Epidermal melanocyte (primary cell): ENCODE results near the gene INPP5D.
"Not testable (repeated sequence)": the region's sequence is repeated elsewhere in the genome, so short reads cannot be mapped to it uniquely, and the experiment has no call there.

Experiments used
- DNase-seq: peaks from one replicate; pipeline ENCODE4 v3.0.0; 2011; ENCODE audit warnings: low spot score; ENCODE audit not compliant: insufficient read length

The INPP5D gene

GRCh38 chr2:233092432-233093165 lies 32.5 kb downstream of the INPP5D start:
- no peak for DNase-seq

DNA sequence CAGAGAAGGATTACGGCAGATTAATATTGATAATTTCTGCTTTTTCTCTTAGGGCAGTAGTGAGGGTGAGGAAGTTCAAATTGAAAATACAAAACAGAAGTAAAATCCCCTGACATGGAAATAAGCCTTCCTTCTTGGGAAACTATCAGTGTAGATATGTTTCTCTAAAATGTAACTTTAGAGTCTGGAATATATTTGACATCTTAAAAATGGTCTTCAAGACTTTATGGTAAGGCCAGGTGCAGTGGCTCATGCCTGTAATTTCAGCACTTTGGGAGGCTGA lies 33.0 kb downstream of the INPP5D start:
- DNase-seq: no peak

DNA sequence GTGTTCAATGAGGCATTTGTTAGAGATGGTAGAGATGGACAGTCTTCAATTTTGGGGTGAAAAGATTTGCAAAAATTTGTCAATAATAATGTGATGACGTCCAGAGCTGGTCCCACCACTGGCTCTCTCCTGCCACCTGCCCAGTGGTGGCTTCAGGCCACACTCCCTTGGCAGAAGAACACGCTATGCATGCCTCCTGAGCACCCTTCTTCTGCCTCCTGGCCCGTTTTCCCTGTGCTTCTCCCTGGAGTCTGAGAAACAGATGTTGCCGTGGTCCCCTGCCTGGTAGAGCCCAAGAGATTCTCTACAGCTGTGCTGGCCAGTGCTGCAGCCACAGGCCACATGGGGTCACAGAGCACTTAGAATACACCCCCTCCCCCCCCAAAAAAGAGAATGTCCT lies 33.6 kb downstream of the INPP5D start:
- no peak for DNase-seq

DNA sequence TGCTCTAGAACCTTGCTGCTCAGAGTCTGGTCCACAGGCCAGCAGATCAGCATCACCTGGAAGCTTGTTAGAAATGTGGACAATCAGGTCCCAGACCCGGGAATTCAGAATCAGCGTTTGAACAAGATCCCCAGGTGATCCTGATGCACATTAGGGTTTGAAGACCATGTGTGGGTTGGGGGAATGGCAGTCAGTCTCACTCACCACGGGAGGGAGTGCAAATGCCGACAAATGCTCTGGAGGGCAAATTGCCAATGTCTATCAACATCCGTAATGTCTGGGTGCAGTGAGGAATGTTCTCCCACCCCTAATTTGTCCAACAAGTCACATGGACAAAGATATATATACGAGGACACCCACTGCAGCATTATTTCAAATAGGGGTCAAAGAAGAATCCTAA lies 34.5 kb downstream of the INPP5D start:
- no peak for DNase-seq

GRCh38 chr2:233096006-233096405 lies 35.9 kb downstream of the INPP5D start:
- DNase-seq: no peak

DNA sequence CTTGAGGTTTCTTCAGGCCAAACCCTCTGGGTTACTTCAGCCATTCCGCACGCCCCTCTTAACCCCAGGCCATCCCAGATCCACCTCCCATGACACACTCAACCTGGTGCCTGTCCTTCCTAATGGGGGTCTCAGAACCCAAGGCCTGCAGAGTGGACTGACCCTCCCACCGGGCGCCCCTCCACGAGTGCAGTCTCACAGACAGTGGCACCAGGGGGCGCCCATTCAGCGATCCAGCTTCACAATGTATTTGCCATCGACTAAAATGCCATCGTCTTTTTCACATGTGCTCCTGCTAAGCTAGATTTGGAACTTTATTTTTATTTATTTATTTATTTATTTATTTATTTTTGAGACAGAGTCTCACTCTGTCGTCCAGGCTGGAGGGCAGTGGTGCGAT lies 38.5 kb downstream of the INPP5D start:
- DNase-seq: no peak

DNA sequence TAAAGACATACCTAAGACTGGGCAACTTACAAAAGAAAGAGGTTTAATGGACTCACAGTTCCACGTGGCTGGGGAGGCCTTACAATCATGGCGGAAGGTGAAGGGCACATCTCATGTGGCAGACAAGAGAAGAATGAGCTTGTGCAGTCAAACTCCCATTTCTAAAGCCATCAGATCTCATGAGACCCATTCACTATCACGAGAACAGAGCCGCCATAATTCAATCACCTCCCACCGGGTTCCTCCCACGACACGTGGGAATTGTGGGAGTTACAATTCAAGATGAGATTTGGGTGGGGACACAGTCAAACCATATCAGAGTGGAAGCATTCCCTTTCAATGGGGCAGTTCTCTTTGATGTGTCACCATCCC lies 39.7 kb downstream of the INPP5D start:
- DNase-seq: not testable (repeated sequence)

DNA sequence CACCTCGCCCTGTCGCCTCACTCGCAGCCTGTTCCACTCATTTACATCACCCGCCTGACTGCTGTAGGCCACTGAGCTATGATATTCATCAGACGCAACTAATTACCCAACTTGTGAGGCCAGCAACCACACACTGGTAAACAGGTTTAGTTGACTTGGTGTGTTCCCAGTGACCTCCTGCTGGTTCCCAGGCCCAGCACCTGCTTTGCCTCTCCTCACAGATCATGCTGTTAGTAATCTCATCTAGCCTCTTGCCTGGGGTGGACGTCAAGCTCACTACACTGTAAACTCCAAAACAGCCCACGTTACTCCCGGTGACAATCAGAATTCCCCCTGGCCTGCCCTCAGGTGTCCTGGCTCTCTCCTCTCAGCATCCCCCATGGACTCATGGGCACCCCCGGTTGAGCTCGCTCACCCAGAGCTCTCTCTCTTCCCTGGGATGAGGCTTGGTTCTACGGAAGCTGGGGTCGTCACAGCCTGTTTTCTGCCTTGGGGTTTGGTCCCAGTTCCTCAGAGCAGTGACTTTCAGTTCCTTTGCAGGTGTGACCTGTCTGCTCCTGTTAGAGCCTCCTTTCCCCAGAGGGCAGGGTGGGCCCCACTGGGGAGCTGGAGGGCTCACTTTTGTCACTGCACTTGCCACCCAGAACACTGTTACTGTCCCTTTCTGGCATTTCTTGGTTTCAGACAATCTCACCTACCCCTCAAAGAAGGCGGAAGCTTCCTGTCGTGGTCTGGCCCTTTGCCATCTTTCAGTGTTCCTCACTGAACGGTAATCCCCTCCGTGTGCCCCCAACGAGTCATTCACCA lies 40.3 kb downstream of the INPP5D start:
- DNase-seq: no peak

DNA sequence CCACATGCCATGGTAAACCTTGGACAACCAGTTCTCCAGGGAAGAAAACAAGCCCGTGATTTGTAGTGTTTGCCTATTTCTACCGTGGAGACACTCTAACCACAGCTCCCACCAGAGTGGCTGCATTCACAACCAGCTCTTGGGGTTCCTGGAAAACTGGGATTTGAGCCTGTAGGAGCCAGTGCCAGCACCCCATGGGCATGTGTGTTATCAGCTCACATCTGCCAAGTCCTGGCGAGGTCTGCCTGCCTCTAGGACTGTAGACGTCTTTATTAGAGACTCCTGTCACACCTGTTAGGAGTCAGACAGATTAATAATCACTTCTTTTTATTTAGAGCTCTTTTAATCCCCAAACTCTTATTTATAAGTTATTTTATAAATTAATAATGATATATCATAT lies 41.0 kb downstream of the INPP5D start:
- DNase-seq: no peak

GRCh38 chr2:233101816-233102215 lies 41.7 kb downstream of the INPP5D start:
- DNase-seq: no peak

GRCh38 chr2:233105156-233105895 lies 45.2 kb downstream of the INPP5D start:
- DNase-seq: no peak

DNA sequence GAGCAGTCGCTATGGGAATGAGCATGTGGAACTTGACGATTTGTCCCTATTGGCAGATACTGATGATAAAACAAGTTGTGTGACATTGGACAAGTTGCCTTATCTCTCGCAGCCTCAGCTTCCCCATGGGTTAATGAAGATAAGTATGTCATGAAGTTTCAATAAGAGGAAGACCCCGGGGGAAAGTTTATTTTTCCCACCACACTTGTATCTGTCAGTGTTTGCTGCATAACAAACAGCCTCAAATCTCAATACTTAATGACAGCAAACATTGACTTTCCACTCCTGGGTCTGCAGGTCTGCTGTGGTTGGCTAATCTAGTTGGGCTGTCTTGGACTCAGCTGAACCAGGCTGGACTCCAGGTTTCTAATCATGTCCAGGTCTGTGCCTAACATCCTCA lies 45.8 kb downstream of the INPP5D start:
- no peak for DNase-seq

- no peak for DNase-seq
Observed at GRCh38 chr2:233107011-233107410, 46.9 kb downstream of the INPP5D start.

- no peak for DNase-seq
Observed at GRCh38 chr2:233107831-233108300, 47.7 kb downstream of the INPP5D start.

DNA sequence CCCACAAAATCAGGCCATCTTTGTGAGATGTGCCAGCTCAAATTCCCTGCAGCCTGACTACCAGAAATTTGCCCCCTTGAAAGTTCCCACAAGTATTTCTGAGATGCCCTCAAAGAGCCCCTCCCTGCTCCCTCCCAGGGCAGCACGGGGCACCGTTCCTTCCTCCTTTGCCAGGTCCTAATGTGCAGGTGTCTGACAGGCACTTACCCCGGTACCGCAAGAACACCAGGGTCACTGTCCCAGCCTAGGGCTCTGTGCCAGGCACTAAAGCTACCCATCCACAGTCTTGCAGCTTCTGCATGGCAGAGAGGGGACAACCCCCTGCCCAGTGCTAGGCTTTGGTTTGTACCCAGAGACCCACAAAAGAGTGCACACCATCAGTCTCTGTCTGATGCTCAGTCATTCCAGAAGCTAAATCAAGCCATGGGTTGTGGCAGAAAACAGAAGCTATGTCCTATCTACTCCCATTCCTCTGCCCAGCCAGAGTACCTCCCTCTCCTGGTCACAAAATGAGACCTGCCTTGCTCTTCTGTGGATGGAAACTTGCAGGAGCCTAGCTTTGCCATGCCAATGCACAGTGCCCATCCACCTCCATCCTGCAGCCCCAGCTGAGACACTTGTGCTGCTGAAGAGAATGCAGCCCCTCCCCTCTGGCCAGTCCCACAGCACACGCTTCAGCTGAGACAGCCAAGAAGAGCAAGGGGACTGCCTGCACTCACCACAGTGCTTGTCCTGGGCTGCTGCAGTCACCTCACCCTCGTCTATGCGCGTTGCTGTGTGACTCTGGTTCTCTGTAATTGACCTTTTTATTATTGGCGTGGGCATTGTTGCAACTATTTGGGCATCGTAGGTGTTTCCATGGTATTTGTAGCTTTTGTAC lies 48.7 kb downstream of the INPP5D start:
- no peak for DNase-seq

DNA sequence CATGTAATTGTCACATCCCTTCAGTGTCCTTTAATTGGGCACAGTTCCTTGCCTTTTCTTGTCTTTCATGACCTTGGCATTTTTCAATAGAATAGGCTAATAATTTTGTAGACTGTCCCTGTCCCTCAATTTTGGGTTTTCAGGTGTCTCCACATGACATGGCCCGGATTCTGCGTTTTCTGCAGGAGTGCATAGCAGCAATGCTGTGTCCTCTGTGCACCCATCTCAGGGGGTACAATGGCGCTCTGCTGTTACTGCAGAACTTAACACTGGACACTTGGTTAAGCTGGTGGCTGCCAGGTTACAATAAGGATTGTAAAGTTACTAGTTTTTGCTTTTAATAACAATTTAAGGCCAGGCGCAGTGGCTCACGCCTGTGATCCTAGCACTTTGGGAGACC lies 51.3 kb downstream of the INPP5D start:
- no peak for DNase-seq

DNA sequence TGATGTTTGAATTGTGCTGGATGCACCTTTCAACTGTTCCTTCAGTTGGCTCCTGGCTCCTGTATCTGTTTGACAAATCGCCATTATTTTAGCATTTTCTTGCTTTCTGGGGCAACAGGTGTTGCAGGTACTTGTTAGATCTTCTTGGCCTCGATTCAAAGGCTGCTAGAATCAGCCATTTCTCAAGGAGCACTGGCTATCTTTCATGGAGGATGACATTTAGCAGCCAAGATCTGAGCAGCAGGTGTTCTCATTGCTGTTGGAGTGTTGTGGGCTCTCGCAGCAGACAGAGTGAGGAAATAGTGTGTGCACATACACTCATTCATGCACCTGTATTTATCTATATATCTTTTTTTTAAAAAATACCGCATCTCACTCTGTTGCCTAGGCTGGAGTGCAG lies 52.2 kb downstream of the INPP5D start:
- DNase-seq: no peak

GRCh38 chr2:233112776-233113452 lies 52.8 kb downstream of the INPP5D start:
- DNase-seq: no peak

GRCh38 chr2:233114421-233114861 lies 54.3 kb downstream of the INPP5D start:
- DNase-seq: no peak

- no peak for DNase-seq
Observed at GRCh38 chr2:233115121-233115520, 55.0 kb downstream of the INPP5D start.

GRCh38 chr2:233115741-233116140 lies 55.6 kb downstream of the INPP5D start:
- DNase-seq: no peak
